Suprapubic skin (tissue), 4 donors: ENCODE measurements around the gene PRKCSH. TPM values are rescaled to one million over a fixed set of nuclear protein-coding genes. Genes with fewer than 3 reads are reported as not detected.

ENCODE experiments used
- DNase-seq, 2 donors: peaks; one replicate each; pipeline ENCODE4 v3.0.0-alpha.2; 2019; ENCODE audit warnings: low spot score in 2 of 2
- H3K27ac ChIP-seq: fragments of 200-600 bp; sonication (generic); one replicate; pipeline ENCODE4 v1.5.1; 2019
- H3K27me3 ChIP-seq: fragments of 200-600 bp; sonication (generic); one replicate; pipeline ENCODE4 v1.5.1; 2019
- H3K36me3 ChIP-seq: fragments of 200-600 bp; sonication (generic); one replicate; pipeline ENCODE4 v1.5.1; 2019
- H3K4me1 ChIP-seq: fragments of 200-600 bp; sonication (generic); one replicate; pipeline ENCODE4 v1.5.1; 2019
- H3K4me3 ChIP-seq: fragments of 200-600 bp; sonication (generic); one replicate; pipeline ENCODE4 v1.5.1; 2019; ENCODE audit warnings: mild to moderate bottlenecking
- H3K9me3 ChIP-seq: fragments of 200-600 bp; sonication (generic); one replicate; pipeline ENCODE4 v1.5.1; 2019
- CTCF ChIP-seq, 2 donors: fragments of 200-600 bp in 1 of 2; fragments of 450-650 bp in 1 of 2; sonication (generic) in 1 of 2; IDR thresholded peaks; one replicate each; pipeline ENCODE4 v1.5.1; 2016 to 2019; ENCODE audit warnings: antibody characterized with exemption in 2 of 2, mild to moderate bottlenecking in 1 of 2, moderate library complexity in 1 of 2
- EP300 ChIP-seq: sonication (generic); formaldehyde crosslinking; IDR thresholded peaks from one replicate; pipeline ENCODE4 v1.6.1; 2017; ENCODE audit warnings: antibody characterized with exemption
- POLR2A ChIP-seq, 2 donors: fragments of 450-650 bp; IDR thresholded peaks; one replicate each; pipeline ENCODE4 v1.6.1; 2017; ENCODE audit warnings: antibody characterized with exemption in 2 of 2, mild to moderate bottlenecking in 2 of 2, moderate library complexity in 2 of 2
- POLR2AphosphoS5 ChIP-seq, 3 donors: sonication (generic); formaldehyde crosslinking; IDR thresholded peaks; one replicate each; pipeline ENCODE4 v1.6.1; 2017; ENCODE audit warnings: antibody characterized with exemption in 3 of 3
- WGBS: methylation state at CpG from one replicate; pipeline ENCODE4 v1.1.5; 2018; 5-methylcytosine and 5-hydroxymethylcytosine counted together
- total RNA-seq, 4 donors: library from RNA; depleted of rRNA; stranded (reverse); fragments of >200 nt; gene quantifications; one replicate each; pipeline ENCODE4 v1.1.0, GENCODE V29; 2016

PRKCSH gene
- total RNA-seq, 4 donors from 2014 or later: 119 to 164 (median 124) TPM

- Histone ChIP-seq H3K27me3 (no peaks in the 10 kb centered on the region), H3K27ac (no peak overlapping the region), H3K4me1 (peaks cover 6% of the 10 kb centered on the region), H3K36me3 (peaks cover 71% of the 10 kb centered on the region), H3K9me3 (no peaks in the 10 kb centered on the region), H3K4me3 (no peak overlapping the region)
- no peak for DNase-seq
- TF ChIP-seq CTCF (IDR thresholded peaks at IDR 0.05) (no peak), EP300 (no peak), POLR2AphosphoS5 (IDR thresholded peaks at IDR 0.05) (no peak), POLR2A (IDR thresholded peaks at IDR 0.05) (no peak)
- WGBS: 87% methylated on average over 6 of the region's 31 CpGs
These were observed 13.6 kb downstream of the PRKCSH start for GRCh38 chr19:11448923-11449554.

- no peak for DNase-seq
These were observed 15.3 kb downstream of the PRKCSH start for GRCh38 chr19:11450570-11451326.

GRCh38 chr19:11451327-11451870, 16.0 kb downstream of the PRKCSH start:
- Histone ChIP-seq H3K36me3 (peaks cover 47% of the 10 kb centered on the region), H3K27ac (no peak overlapping the region), H3K9me3 (no peaks in the 10 kb centered on the region), H3K4me1 (no peaks in the 10 kb centered on the region), H3K27me3 (no peaks in the 10 kb centered on the region), H3K4me3 (no peak overlapping the region)
- TF ChIP-seq POLR2AphosphoS5 (IDR thresholded peaks at IDR 0.05) (no peak), EP300 (no peak), POLR2A (IDR thresholded peaks at IDR 0.05) (no peak), CTCF (IDR thresholded peaks at IDR 0.05) (no peak)
- WGBS: 23% methylated on average over 11 of the region's 13 CpGs
- DNase-seq: no peak

More at GRCh38 chr19:11450570-11451326, 15.3 kb downstream of the PRKCSH start:
- Histone ChIP-seq H3K9me3 (no peaks in the 10 kb centered on the region), H3K36me3 (peaks cover 54% of the 10 kb centered on the region), H3K4me1 (no peaks in the 10 kb centered on the region), H3K27me3 (no peaks in the 10 kb centered on the region), H3K4me3 (no peak overlapping the region), H3K27ac (no peak overlapping the region)
- no peak for TF ChIP-seq POLR2A (IDR thresholded peaks at IDR 0.05)
- WGBS: 83% methylated on average over 20 of the region's 21 CpGs

- TF ChIP-seq POLR2AphosphoS5 (IDR thresholded peaks at IDR 0.05) (no peak), EP300 (no peak), POLR2A (IDR thresholded peaks at IDR 0.05) (no peak), CTCF (IDR thresholded peaks at IDR 0.05) (no peak)
- H3K4me1 ChIP-seq: no peaks in the 10 kb centered on the region
- H3K4me3 ChIP-seq: no peak overlapping the region
- WGBS: 43% methylated on average over 25 of the region's 25 CpGs
- no peaks in the 10 kb centered on the region for H3K27me3 ChIP-seq
- no peak for DNase-seq
- no peaks in the 10 kb centered on the region for H3K9me3 ChIP-seq
- no peak overlapping the region for H3K27ac ChIP-seq
- H3K36me3 ChIP-seq: peaks cover 41% of the 10 kb centered on the region
These were observed 16.6 kb downstream of the PRKCSH start for GRCh38 chr19:11451871-11452619.

GRCh38 chr19:11452620-11453310, 17.3 kb downstream of the PRKCSH start:
- no peak for DNase-seq
- Histone ChIP-seq H3K4me3 (no peak overlapping the region), H3K27ac (no peak overlapping the region), H3K4me1 (no peaks in the 10 kb centered on the region), H3K27me3 (no peaks in the 10 kb centered on the region), H3K9me3 (no peaks in the 10 kb centered on the region), H3K36me3 (peaks cover 33% of the 10 kb centered on the region)
- WGBS: 77% methylated on average over 23 of the region's 33 CpGs
- TF ChIP-seq CTCF (IDR thresholded peaks at IDR 0.05): no peak
- no peak for TF ChIP-seq POLR2AphosphoS5 (IDR thresholded peaks at IDR 0.05)
- no peak for TF ChIP-seq POLR2A (IDR thresholded peaks at IDR 0.05)
- no peak for TF ChIP-seq EP300
